ENCODE measurements around the gene EPB41L2.

The EPB41L2 gene

GRCh38 chr6:131048933-131049515 lies 14.0 kb downstream of the EPB41L2 start:
- H3K4me3 ChIP-seq (ENCODE audit: control insufficient read depth, low read depth, low read length): no peak overlapping the region
- TF ChIP-seq CTCF (conservative IDR thresholded peaks at IDR 0.05; ENCODE audit: control insufficient read depth, insufficient read depth, low read depth, low read length): no peak
- DNase-seq (ENCODE audit: low read depth): no peak

- no peak for TF ChIP-seq CTCF (conservative IDR thresholded peaks at IDR 0.05; ENCODE audit: control insufficient read depth, insufficient read depth, low read depth, low read length)
- no peak for DNase-seq (ENCODE audit: low read depth)
- no peak overlapping the region for H3K4me3 ChIP-seq (ENCODE audit: control insufficient read depth, low read depth, low read length)
Measured at GRCh38 chr6:131048459-131048858, 14.6 kb downstream of the EPB41L2 start.

- H3K4me3 ChIP-seq (ENCODE audit: control insufficient read depth, low read depth, low read length): no peak overlapping the region
- no peak for DNase-seq (ENCODE audit: low read depth)
- TF ChIP-seq CTCF (conservative IDR thresholded peaks at IDR 0.05; ENCODE audit: control insufficient read depth, insufficient read depth, low read depth, low read length): no peak
Measured at GRCh38 chr6:131045139-131045538, 17.9 kb downstream of the EPB41L2 start.

- H3K4me3 ChIP-seq (ENCODE audit: control insufficient read depth, low read depth, low read length): no peak overlapping the region
- no peak for TF ChIP-seq CTCF (conservative IDR thresholded peaks at IDR 0.05; ENCODE audit: control insufficient read depth, insufficient read depth, low read depth, low read length)
- no peak for DNase-seq (ENCODE audit: low read depth)
Measured at GRCh38 chr6:131043902-131044447, 19.1 kb downstream of the EPB41L2 start.

- no peak for TF ChIP-seq CTCF (conservative IDR thresholded peaks at IDR 0.05; ENCODE audit: control insufficient read depth, insufficient read depth, low read depth, low read length)
- H3K4me3 ChIP-seq (ENCODE audit: control insufficient read depth, low read depth, low read length): no peak overlapping the region
- peak; percentile 61 for DNase-seq (ENCODE audit: low read depth)
Measured at GRCh38 chr6:131042664-131043063, 20.4 kb downstream of the EPB41L2 start.

GRCh38 chr6:131041814-131042213 lies 21.2 kb downstream of the EPB41L2 start:
- peak; percentile 66 for DNase-seq (ENCODE audit: low read depth)
- H3K4me3 ChIP-seq (ENCODE audit: control insufficient read depth, low read depth, low read length): no peak overlapping the region
- no peak for TF ChIP-seq CTCF (conservative IDR thresholded peaks at IDR 0.05; ENCODE audit: control insufficient read depth, insufficient read depth, low read depth, low read length)

Measured in fibroblast of mammary gland (primary cell).